ENCODE measurements around the gene GTF2A2. TPM values are rescaled to one million over a fixed set of nuclear protein-coding genes. Genes with fewer than 3 reads are reported as not detected.
"Not testable (repeated sequence)": the region's sequence is repeated elsewhere in the genome, so short reads cannot be mapped to it uniquely, and the experiment has no call there.

Gene GTF2A2
- total RNA-seq, 1 donor from 2014 or later = 80.9 TPM

GRCh38 chr15:59647085-59647484 is 10.2 kb downstream of the GTF2A2 start:
- DNase-seq (ENCODE audit: low read depth) = no peak
- H3K4me3 ChIP-seq (ENCODE audit: low read depth, low read length) = no peak overlapping the region
- TF ChIP-seq, protein P1, sequence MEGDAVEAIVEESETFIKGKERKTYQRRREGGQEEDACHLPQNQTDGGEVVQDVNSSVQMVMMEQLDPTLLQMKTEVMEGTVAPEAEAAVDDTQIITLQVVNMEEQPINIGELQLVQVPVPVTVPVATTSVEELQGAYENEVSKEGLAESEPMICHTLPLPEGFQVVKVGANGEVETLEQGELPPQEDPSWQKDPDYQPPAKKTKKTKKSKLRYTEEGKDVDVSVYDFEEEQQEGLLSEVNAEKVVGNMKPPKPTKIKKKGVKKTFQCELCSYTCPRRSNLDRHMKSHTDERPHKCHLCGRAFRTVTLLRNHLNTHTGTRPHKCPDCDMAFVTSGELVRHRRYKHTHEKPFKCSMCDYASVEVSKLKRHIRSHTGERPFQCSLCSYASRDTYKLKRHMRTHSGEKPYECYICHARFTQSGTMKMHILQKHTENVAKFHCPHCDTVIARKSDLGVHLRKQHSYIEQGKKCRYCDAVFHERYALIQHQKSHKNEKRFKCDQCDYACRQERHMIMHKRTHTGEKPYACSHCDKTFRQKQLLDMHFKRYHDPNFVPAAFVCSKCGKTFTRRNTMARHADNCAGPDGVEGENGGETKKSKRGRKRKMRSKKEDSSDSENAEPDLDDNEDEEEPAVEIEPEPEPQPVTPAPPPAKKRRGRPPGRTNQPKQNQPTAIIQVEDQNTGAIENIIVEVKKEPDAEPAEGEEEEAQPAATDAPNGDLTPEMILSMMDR (conservative IDR thresholded peaks at IDR 0.05; ENCODE audit: low read depth, low read length) = no peak

- TF ChIP-seq, protein P1 (conservative IDR thresholded peaks at IDR 0.05; ENCODE audit: low read depth, low read length) = no peak
- no peak overlapping the region for H3K4me3 ChIP-seq (ENCODE audit: low read depth, low read length)
- DNase-seq (ENCODE audit: low read depth) = no peak
Observed at GRCh38 chr15:59646277-59646676, 11.0 kb downstream of the GTF2A2 start.

GRCh38 chr15:59645812-59646211 is 11.5 kb downstream of the GTF2A2 start:
- not testable (repeated sequence) for H3K4me3 ChIP-seq (ENCODE audit: low read depth, low read length); DNase-seq (ENCODE audit: low read depth)

- no peak for DNase-seq (ENCODE audit: low read depth)
- H3K4me3 ChIP-seq (ENCODE audit: low read depth, low read length) = no peak overlapping the region
- TF ChIP-seq, protein P1 (conservative IDR thresholded peaks at IDR 0.05; ENCODE audit: low read depth, low read length) = no peak
Observed at GRCh38 chr15:59644756-59645155, 12.6 kb downstream of the GTF2A2 start.

DNA sequence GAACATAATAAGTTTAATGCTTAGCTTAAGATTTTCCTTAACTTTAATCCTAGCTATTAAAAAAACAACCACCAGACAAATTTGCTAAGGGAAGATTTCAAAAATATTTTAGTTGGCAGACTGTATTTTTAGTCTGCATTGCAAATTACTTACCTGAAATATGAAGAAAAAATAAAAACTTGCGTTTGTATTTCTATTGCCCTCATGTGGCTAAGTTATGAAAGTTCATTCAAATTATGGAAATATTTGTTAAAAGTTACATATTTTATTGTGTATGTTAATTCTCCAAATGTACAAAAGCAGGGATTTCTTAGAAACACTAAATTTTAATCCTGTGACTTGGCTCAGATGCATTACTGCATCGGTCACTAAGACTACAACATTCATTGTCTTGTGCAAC is 15.0 kb downstream of the GTF2A2 start:
- no peak for DNase-seq (ENCODE audit: low read depth)
- no peak overlapping the region for H3K4me3 ChIP-seq (ENCODE audit: low read depth, low read length)
- TF ChIP-seq, protein P1 (conservative IDR thresholded peaks at IDR 0.05; ENCODE audit: low read depth, low read length) = no peak

- H3K4me3 ChIP-seq (ENCODE audit: low read depth, low read length); DNase-seq (ENCODE audit: low read depth): not testable (repeated sequence)
Observed at GRCh38 chr15:59637507-59637906, 19.8 kb downstream of the GTF2A2 start.

- no peak overlapping the region for H3K4me3 ChIP-seq (ENCODE audit: low read depth, low read length)
- TF ChIP-seq, protein P1 (conservative IDR thresholded peaks at IDR 0.05; ENCODE audit: low read depth, low read length) = no peak
- DNase-seq (ENCODE audit: low read depth) = no peak
Observed at GRCh38 chr15:59636184-59636583, 21.1 kb downstream of the GTF2A2 start.

GRCh38 chr15:59632714-59633113 is 24.6 kb downstream of the GTF2A2 start:
- TF ChIP-seq, protein P1 (conservative IDR thresholded peaks at IDR 0.05; ENCODE audit: low read depth, low read length) = peak; percentile 56
- no peak for DNase-seq (ENCODE audit: low read depth)
- no peak overlapping the region for H3K4me3 ChIP-seq (ENCODE audit: low read depth, low read length)
